K562 (cell line): ENCODE data around the gene SNX1. TPM values are rescaled to one million over a fixed set of nuclear protein-coding genes. Genes with fewer than 3 reads are reported as not detected.

Source experiments
- ARID4B ChIP-seq: sonication (generic); formaldehyde crosslinking; IDR thresholded peaks from 2 replicates; pipeline ENCODE4 v1.8.0; 2022; ENCODE audit warnings: mild to moderate bottlenecking, missing genetic modification reagents
- CBX3 ChIP-seq, 2 experiments: IDR thresholded peaks; 1 replicate in 1 of 2; 2 replicates in 1 of 2; pipeline ENCODE4 v1.6.1; 2012; ENCODE audit warnings: inconsistent platforms in 2 of 2, low read length in 2 of 2, borderline replicate concordance in 1 of 2, control low read depth in 1 of 2
- COPS2 ChIP-seq: fragments of 450-650 bp; conservative IDR thresholded peaks from 2 replicates; pipeline ENCODE4 v1.6.1; 2016; ENCODE audit warnings: mild to moderate bottlenecking, moderate library complexity
- E2F4 ChIP-seq: sonication (generic); formaldehyde crosslinking; IDR thresholded peaks from 2 replicates; pipeline ENCODE4 v1.8.0; 2022; ENCODE audit warnings: mild to moderate bottlenecking, low read depth, missing genetic modification reagents
- GTF2F1 ChIP-seq: IDR thresholded peaks from 2 replicates; pipeline ENCODE4 v1.6.1; 2011; ENCODE audit warnings: low read depth, low read length, improper control_type of control experiment
- JUND ChIP-seq, 2 experiments: IDR thresholded peaks; 2 replicates in 1 of 2; 3 replicates in 1 of 2; pipeline ENCODE4 v1.6.1; 2011; ENCODE audit warnings: borderline replicate concordance in 2 of 2, low read depth in 2 of 2, low read length in 2 of 2, improper control_type of control experiment in 1 of 2, missing biosample characterization in 1 of 2, missing genetic modification characterization in 1 of 2, missing genetic modification reagents in 1 of 2
- KDM5B ChIP-seq: fragments of 200-600 bp; sonication (generic); IDR thresholded peaks from 2 replicates; pipeline ENCODE4 v1.6.1; 2012; ENCODE audit warnings: low read depth, mild to moderate bottlenecking, moderate library complexity, low read length, control low read depth, inconsistent platforms; ENCODE audit not compliant: insufficient replicate concordance
- NR2C2 ChIP-seq, 2 experiments: fragments of 200-800 bp in 1 of 2; sonication (Bioruptor generic) in 1 of 2; sonication (generic) in 1 of 2; formaldehyde crosslinking in 1 of 2; IDR thresholded peaks; 2 replicates each; pipeline versions ENCODE4 v1.6.1 to v1.8.0; 2016 to 2022; ENCODE audit warnings: mild to moderate bottlenecking in 1 of 2, missing compliant biosample characterization in 1 of 2, missing genetic modification characterization in 1 of 2, missing genetic modification reagents in 1 of 2
- POLR2G ChIP-seq: fragments of 200-400 bp; formaldehyde crosslinking; IDR thresholded peaks from 2 replicates; pipeline ENCODE4 v1.6.1; 2017; ENCODE audit warnings: low read depth, mild to moderate bottlenecking, antibody characterized with exemption, low read length, moderate library complexity
- RAD51 ChIP-seq: fragments of 450-650 bp; IDR thresholded peaks from 2 replicates; pipeline ENCODE4 v1.7.1; 2016; ENCODE audit warnings: low read depth, mild to moderate bottlenecking, borderline replicate concordance
- SAP30 ChIP-seq: fragments of 200-600 bp; sonication (generic); IDR thresholded peaks from 2 replicates; pipeline ENCODE4 v1.6.1; 2012; ENCODE audit warnings: borderline replicate concordance, low read depth, mild to moderate bottlenecking, moderate library complexity, low read length, control low read depth, inconsistent platforms; ENCODE audit not compliant: insufficient read depth, poor library complexity, severe bottlenecking
- SIN3A ChIP-seq, 2 experiments: fragments of 150-350 bp in 1 of 2; IDR thresholded peaks; 2 replicates each; pipeline ENCODE4 v1.6.1; 2011 to 2016; ENCODE audit warnings: borderline replicate concordance in 2 of 2, low read depth in 2 of 2, low read length in 2 of 2, mild to moderate bottlenecking in 2 of 2, moderate library complexity in 2 of 2; ENCODE audit not compliant: control insufficient read depth in 1 of 2
- TCF7 ChIP-seq: sonication (generic); IDR thresholded peaks from 2 replicates; pipeline ENCODE4 v1.6.1; 2016; ENCODE audit warnings: antibody characterized with exemption, borderline replicate concordance
- TEAD4 ChIP-seq, 2 experiments: sonication (generic) in 1 of 2; formaldehyde crosslinking in 1 of 2; IDR thresholded peaks; 2 replicates each; pipeline versions ENCODE4 v1.6.1 to v1.8.0; 2012 to 2022; ENCODE audit warnings: borderline replicate concordance in 1 of 2, inconsistent platforms in 1 of 2, low read length in 1 of 2, mild to moderate bottlenecking in 1 of 2, missing genetic modification reagents in 1 of 2
- UBTF ChIP-seq, 2 experiments: IDR thresholded peaks; 2 replicates each; pipeline ENCODE4 v1.6.1; 2012; ENCODE audit warnings: improper control_type of control experiment in 2 of 2, low read depth in 2 of 2, low read length in 2 of 2, borderline replicate concordance in 1 of 2
- polyA plus RNA-seq, 8 experiments: library from polyadenylated mRNA; depleted of rRNA in 4 of 8; stranded (reverse) in 5 of 8; unstranded in 3 of 8; fragments of >200 nt; fragmentation: Nextera tagmentation in 2 of 8; fragmentation: Illumina TruSeq in 1 of 8; extraction: Ambion mirVana in 2 of 8; extraction: Trizol in 1 of 8; gene quantifications; 2 replicates each; pipeline versions ENCODE4 v1.2.1 to v1.2.3, GENCODE V29; 2011 to 2014; ENCODE audit warnings: inconsistent platforms in 1 of 8, missing spikeins in 1 of 8
- total RNA-seq, 7 experiments: library from RNA; depleted of rRNA in 6 of 7; stranded (reverse); fragments of >200 nt in 6 of 7; fragmentation: Illumina TruSeq in 2 of 7; extraction: Trizol in 2 of 7; gene quantifications; 2 replicates each; pipeline versions ENCODE4 v1.2.1 to v1.2.3, GENCODE V29; 2011 to 2021; ENCODE audit warnings: low replicate concordance in 1 of 7

The SNX1 gene
- total and polyA plus RNA-seq, 9 of the 15 experiments (the other 6 are each of a cell fraction or from before 2014, with no cell fraction given) = 11.0 to 105 (median 59.9) TPM

- TF ChIP-seq ARID4B (CRISPR knock-in tag) (0 out of 2 replicates have a peak, but pooled peaks have one; percentile 46), SAP30 (peak; percentile 12), NR2C2 (CRISPR knock-in tag; IDR thresholded peaks at IDR 0.05) (0 out of 2 replicates have a peak, but pooled peaks have one; percentile 27), NR2C2 (tag; IDR thresholded peaks at IDR 0.05) (no peak), TEAD4 (IDR thresholded peaks at IDR 0.05; ENCODE audit: low read length) (no peak), TEAD4 (CRISPR knock-in tag; IDR thresholded peaks at IDR 0.05; ENCODE audit: borderline replicate concordance) (no peak), COPS2 (no peak), JUND (IDR thresholded peaks at IDR 0.05; ENCODE audit: borderline replicate concordance, low read depth, low read length) (peak; percentile 86), JUND (tag; IDR thresholded peaks at IDR 0.05; ENCODE audit: borderline replicate concordance, low read depth, low read length) (peak; percentile 90; the same call in 2 of the 3 replicates), GTF2F1 (peak; percentile 59; the same call in 1 of the 2 replicates), KDM5B (peak; percentile 63), CBX3 (IDR thresholded peaks at IDR 0.05; ENCODE audit: borderline replicate concordance in 1 of 2, low read length in 2 of 2) (peak in 1 of 2 experiments; percentile 33; a peak in 1 of 3 replicates), UBTF (IDR thresholded peaks at IDR 0.05; ENCODE audit: borderline replicate concordance in 1 of 2, low read depth in 2 of 2, low read length in 2 of 2) (peak; percentile 69 to 73; a peak in 3 of 4 replicates), RAD51 (no peak), TCF7 (no peak), SIN3A (IDR thresholded peaks at IDR 0.05; ENCODE audit: borderline replicate concordance in 2 of 2, control insufficient read depth in 1 of 2, low read depth in 2 of 2, low read length in 2 of 2) (0 out of 4 replicates have a peak, but pooled peaks of 1 of the 2 experiments have one; percentile 59), POLR2G (peak; percentile 91), E2F4 (CRISPR knock-in tag) (peak; percentile 73; the same call in 1 of the 2 replicates)
These were observed 2.0 kb upstream of the SNX1 start, which contains the start of gene CIAO2A (continued) for GRCh38 chr15:64093627-64094417.
